Stimulated activated naive B cell treated with anti-CD40 and anti-IgM and Interleukin-4, amounts not matched to agents 10 μg/mL and 1 μg/mL and 100 μg/mL, for 72 hours (primary cell): ENCODE measurements around the gene NRGN.

Source experiments
- ATAC-seq, 2 donors: fragments of 150-1000 bp; cut with Tn5 transposase; replicated peaks; 2 replicates each; pipeline ENCODE4 v1.10.0; 2021; ENCODE audit warnings: moderate library complexity in 1 of 2
- DNase-seq: peaks from one replicate; pipeline ENCODE4 v3.0.0; 2021
- H3K27ac Mint-ChIP-seq: one replicate; pipeline ENCODE4 v1.8.0; 2022; ENCODE audit warnings: mild to moderate bottlenecking, mixed read lengths
- H3K27me3 Mint-ChIP-seq, 2 donors: one replicate each; pipeline ENCODE4 v1.8.0; 2022; ENCODE audit warnings: mixed read lengths in 2 of 2
- H3K36me3 Mint-ChIP-seq, 2 donors: one replicate each; pipeline ENCODE4 v1.8.0; 2022; ENCODE audit warnings: mixed read lengths in 2 of 2, mild to moderate bottlenecking in 1 of 2
- H3K4me1 Mint-ChIP-seq, 2 donors: one replicate each; pipeline ENCODE4 v1.8.0; 2022; ENCODE audit warnings: mixed read lengths in 2 of 2, mild to moderate bottlenecking in 1 of 2
- H3K4me3 Mint-ChIP-seq, 2 donors: one replicate each; pipeline ENCODE4 v1.8.0; 2022; ENCODE audit warnings: mild to moderate bottlenecking in 2 of 2, mixed read lengths in 2 of 2, moderate library complexity in 1 of 2
- H3K9me3 Mint-ChIP-seq, 2 donors: one replicate each; pipeline ENCODE4 v1.8.0; 2022; ENCODE audit warnings: mixed read lengths in 2 of 2, mild to moderate bottlenecking in 1 of 2

The NRGN gene

DNA sequence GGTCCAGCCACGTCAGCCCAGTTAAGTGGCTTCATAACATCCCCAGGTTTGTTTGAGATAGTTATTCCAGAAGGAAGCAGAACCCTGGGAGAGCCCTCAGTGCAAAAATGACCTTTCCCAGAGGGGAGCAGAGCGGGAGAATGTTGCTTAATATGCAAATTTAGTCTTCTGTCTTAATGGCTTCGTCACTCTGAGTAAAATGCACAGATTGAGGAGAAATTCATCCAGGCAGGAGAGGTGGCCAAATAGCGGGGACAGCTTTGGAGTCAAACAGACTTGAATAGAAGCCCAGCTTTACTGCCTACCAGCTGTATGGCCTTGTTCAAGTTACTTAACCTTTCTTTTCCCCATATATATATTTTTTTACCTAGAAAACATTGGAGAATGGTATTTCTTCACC is 12.3 kb upstream of the NRGN start:
- Mint-ChIP-seq H3K4me1 (peaks cover 32 to 38% of the 10 kb centered on the region in 2 donors), H3K4me3 (no peak overlapping the region), H3K9me3 (no peaks in the 10 kb centered on the region), H3K36me3 (no peaks in the 10 kb centered on the region), H3K27me3 (peaks cover 0 to 7% of the 10 kb centered on the region in 2 donors), H3K27ac (no peak overlapping the region)
- no peak for DNase-seq
- ATAC-seq: no peak

DNA sequence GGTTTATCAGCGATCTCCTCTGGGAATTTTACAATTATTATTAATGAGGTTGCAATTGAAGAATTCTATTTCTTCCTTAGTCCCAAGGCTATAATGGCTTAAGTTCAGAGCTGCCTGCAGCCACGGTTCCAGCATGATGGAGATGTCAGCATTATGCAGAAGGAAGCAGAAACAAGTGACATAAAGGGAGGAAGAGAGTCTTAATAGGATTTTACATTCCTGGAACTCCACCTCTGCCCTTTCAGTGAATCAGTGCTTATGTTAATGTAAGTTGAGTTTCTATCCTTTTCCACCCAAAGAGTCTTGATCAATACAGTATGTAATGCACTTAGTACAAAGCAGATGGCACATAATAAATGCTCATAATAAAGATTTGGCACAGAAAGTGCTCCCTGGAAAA is 11.6 kb upstream of the NRGN start:
- Mint-ChIP-seq H3K36me3 (no peaks in the 10 kb centered on the region), H3K4me3 (no peak overlapping the region), H3K9me3 (no peaks in the 10 kb centered on the region), H3K4me1 (peaks cover 27 to 31% of the 10 kb centered on the region in 2 donors), H3K27me3 (peaks cover 0 to under 1% of the 10 kb centered on the region in 2 donors), H3K27ac (no peak overlapping the region)
- no peak for DNase-seq
- no peak for ATAC-seq

DNA sequence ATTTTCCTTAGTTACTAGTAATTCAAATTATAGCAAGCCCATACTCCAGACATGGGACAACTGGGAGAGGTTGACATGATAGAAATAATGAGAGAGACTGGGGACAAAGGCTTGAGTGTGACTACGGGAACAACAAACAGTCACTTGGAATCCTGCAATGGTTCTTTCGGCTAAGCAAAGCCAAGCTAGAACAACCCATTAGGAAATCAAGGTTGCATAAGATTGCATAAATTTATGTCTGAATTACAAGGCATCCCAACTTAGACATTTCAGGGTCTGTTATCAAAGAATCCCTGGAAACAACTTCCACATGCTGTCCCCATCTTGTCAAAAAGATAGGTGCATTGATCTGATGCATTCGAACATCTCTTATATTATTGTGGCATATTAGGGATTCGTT is 10.2 kb upstream of the NRGN start:
- Mint-ChIP-seq H3K4me1 (peaks cover 17 to 18% of the 10 kb centered on the region in 2 donors), H3K36me3 (no peaks in the 10 kb centered on the region), H3K27ac (no peak overlapping the region), H3K4me3 (no peak overlapping the region), H3K9me3 (no peaks in the 10 kb centered on the region), H3K27me3 (no peaks in the 10 kb centered on the region)
- ATAC-seq (no peak), DNase-seq (no peak)

DNA sequence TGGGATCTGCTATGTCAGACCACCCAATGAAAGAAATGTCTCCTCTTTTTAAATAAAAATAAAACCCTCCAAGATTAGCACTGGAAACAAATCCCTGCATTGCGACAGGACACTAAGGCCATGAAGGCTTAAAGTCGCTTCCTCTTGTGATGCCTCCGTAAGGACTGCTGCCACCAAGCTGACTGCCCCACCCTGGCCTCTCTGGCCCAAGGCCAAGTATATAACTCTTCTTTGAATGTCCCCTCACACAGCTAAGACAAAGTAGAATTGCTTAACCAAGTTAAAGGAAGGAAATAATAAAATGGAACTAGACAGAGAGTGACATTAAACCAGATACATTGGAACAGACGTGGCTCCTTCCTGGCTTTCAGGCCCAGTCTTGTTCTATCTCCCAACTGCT is 7.5 kb upstream of the NRGN start:
- DNase-seq (no peak), ATAC-seq (no peak)
- H3K9me3 Mint-ChIP-seq: no peaks in the 10 kb centered on the region
- no peak overlapping the region for H3K4me3 Mint-ChIP-seq
- H3K36me3 Mint-ChIP-seq: no peaks in the 10 kb centered on the region
- peaks cover 0 to 4% of the 10 kb centered on the region in 2 donors for H3K27me3 Mint-ChIP-seq
- peaks cover 7 to 8% of the 10 kb centered on the region in 2 donors for H3K4me1 Mint-ChIP-seq
- H3K27ac Mint-ChIP-seq: no peak overlapping the region

DNA sequence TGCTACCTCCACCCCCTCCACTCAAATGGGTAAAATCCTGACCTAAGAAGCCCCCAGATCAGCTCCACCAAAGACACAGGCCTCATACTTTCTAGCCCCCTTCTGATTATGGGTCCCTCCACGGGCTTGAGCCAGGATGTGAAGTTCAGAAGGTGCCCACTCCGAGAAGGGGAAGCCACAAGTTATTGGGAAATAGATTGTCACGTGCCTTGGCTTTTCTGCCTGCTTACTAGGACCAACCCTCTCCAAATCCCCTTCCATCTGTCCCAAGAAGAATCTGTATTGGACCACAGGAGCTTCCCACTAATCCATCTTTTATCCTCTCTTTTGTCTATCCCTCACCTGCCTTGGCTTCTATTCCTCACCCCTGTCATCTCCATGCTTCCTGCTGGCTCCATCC is 3.0 kb upstream of the NRGN start:
- Mint-ChIP-seq H3K27me3 (peaks cover 6 to 8% of the 10 kb centered on the region in 2 donors), H3K9me3 (no peaks in the 10 kb centered on the region), H3K36me3 (no peaks in the 10 kb centered on the region), H3K4me3 (no peak overlapping the region), H3K4me1 (peaks cover 20 to 38% of the 10 kb centered on the region in 2 donors), H3K27ac (no peak overlapping the region)
- no peak for DNase-seq
- ATAC-seq: no peak

DNA sequence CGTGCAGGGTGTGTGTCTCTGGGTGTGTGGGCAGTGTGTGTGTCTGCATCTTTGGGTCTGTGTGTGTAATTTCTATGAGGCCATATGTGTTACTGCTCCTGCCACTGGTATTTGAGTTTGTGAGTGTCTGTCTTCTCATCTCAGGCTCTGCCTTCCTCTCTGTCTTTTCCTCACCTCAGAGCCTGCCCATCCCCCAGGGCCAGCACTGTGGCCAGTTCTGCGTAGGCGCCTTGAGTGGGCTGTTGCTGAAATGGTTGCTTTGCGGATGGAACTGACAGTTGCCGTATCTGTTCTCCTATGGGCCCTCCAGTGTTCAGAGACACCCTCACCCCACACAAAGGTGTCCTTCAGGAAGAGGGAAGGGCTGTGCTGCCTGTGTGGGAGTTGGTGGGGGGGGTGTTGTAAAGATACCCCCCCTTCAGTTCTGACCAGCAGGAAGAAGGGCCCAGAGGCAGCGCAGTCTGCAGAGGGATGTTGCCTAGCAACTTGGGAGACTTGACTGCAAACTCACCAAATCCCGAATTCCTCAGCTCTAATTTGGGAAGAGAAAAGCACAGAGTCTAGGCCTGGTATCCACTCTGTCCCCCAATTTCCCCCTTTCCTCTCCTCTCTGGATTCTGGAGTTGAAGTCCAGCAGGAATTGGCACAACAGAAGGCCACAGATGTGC is 2.0 kb upstream of the NRGN start:
- H3K4me3 Mint-ChIP-seq: no peak overlapping the region
- H3K27me3 Mint-ChIP-seq: peaks cover 6 to 11% of the 10 kb centered on the region in 2 donors
- no peak overlapping the region for H3K27ac Mint-ChIP-seq
- DNase-seq (no peak), ATAC-seq (no peak)
- H3K4me1 Mint-ChIP-seq: peaks cover 20 to 41% of the 10 kb centered on the region in 2 donors
- H3K36me3 Mint-ChIP-seq: no peaks in the 10 kb centered on the region
- H3K9me3 Mint-ChIP-seq: no peaks in the 10 kb centered on the region

DNA sequence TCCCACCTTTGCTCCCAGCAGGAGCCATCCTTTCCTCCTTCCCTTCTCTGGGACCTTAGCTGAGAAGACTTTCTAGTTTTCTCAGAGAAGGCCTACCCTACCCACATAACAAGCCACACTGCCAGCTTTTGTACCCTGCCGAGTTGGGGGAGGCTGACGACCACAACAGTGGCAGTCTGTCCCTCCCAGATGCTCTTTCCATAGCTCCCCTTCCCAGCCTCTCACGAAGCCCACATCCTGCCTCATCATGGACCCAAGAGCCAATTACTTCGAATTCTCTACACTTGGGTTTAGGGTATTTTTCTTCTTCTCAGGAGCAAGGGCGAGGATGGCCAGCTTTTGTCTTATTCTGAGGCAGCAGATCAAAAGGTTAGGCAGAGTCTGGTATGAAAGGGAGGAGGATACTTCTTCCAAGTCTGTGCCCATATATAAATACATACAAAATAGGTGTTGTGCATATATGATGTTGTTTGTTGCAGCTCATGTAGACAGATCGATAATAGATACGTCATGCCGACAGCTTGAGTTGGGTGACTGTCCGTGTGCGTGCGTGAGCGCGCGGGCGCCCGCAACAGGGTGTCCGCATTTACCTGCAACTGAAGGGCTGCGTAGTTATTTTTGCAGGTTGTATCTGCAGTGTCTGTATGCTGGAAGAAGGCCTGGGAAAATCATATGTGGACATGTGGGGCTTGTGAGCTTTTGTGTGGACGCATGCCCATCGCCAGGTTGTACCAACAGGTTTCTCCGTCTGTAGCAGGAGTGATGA is 846 bp upstream of the NRGN start:
- H3K36me3 Mint-ChIP-seq: no peaks in the 10 kb centered on the region
- no peak for DNase-seq
- peaks cover 20 to 41% of the 10 kb centered on the region in 2 donors for H3K4me1 Mint-ChIP-seq
- no peak overlapping the region for H3K27ac Mint-ChIP-seq
- H3K9me3 Mint-ChIP-seq: no peaks in the 10 kb centered on the region
- no peak for ATAC-seq
- H3K27me3 Mint-ChIP-seq: peaks cover 6 to 11% of the 10 kb centered on the region in 2 donors
- peak overlapping the region; percentile 89 to 90 for H3K4me3 Mint-ChIP-seq

DNA sequence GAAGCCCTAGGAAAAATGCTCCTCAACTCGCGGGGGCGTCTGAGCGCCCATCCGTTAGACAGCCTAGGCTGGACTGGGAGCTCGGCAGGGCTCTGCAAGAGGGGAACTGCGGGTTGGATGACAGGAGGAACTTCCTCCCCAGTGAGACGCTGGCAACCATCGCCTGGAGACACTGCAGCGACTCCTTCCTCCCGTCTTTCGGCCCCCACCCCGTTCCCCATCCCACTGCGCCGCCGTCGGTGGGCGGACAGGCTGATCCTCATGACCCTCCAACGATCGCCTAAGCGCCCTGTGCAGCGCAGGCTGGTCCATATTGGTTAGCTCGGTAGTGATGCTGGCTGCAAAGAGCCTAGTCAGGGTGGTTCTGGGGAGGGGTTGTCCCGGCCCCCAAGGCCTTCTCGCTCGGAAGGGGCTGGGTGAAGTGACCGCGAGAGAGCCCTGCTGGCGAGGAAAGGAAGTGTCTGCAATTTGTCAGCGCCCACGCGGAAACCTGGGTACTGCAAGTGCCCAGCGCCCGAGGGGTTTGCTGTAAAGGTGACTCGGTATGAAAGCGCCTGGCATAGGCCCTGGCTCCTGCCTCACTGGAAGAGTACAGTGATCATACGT is 638 bp downstream of the NRGN start:
- H3K27me3 Mint-ChIP-seq: peaks cover 6 to 11% of the 10 kb centered on the region in 2 donors

DNA sequence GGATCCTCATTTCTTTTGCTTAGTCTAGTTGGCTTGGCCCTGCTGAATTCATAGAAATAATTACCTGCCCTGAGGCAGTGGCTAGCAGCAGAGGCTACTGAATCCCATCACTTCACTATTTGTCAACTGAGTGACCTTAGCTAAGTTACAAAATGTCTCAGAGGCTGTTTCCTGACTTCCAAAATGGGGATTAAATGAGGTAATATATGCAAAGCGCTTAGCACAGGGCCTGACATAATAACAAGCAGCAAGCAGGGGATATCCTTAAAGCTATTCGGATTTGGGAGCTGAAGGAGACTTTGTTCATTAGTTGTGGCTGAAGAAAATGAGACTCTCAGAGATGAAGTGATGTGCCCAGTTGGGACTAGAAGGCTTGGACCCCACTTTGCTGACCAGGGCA is 2.8 kb downstream of the NRGN start:
- ATAC-seq (no peak), DNase-seq (no peak)
- Mint-ChIP-seq H3K4me1 (peaks cover 21 to 44% of the 10 kb centered on the region in 2 donors), H3K4me3 (no peak overlapping the region), H3K36me3 (no peaks in the 10 kb centered on the region), H3K27me3 (peaks cover 6 to 8% of the 10 kb centered on the region in 2 donors), H3K9me3 (no peaks in the 10 kb centered on the region), H3K27ac (no peak overlapping the region)

More for the DNA sequence above, 638 bp downstream of the NRGN start:
- Mint-ChIP-seq H3K9me3 (no peaks in the 10 kb centered on the region), H3K36me3 (no peaks in the 10 kb centered on the region), H3K4me3 (peak overlapping the region; percentile 89 to 90), H3K4me1 (peaks cover 23 to 47% of the 10 kb centered on the region in 2 donors), H3K27ac (peak overlapping the region; percentile 71)
- ATAC-seq: peak; percentile 68 to 72
- DNase-seq: peak; percentile 50

DNA sequence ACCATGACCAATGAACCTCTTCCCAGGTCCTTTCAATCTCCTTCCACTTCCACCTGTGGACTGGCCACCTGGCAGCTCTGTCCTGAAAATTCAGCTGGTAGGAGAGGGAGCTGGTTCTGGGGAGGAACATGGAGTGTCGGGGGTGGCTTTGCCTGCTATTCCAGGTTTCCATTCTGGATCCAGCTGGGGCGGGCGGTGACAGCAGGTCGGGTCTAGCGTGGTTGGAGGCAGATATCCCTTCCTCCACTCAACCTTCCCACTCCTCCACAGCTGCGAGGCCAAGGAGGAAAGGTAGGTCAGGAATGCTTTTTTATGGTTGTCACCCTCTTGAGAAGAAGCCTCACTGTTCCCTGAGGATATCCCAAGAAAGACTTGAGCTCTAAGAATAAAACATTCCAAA is 3.3 kb downstream of the NRGN start:
- DNase-seq (no peak), ATAC-seq (no peak)
- Mint-ChIP-seq H3K27me3 (peaks cover 6 to 8% of the 10 kb centered on the region in 2 donors), H3K27ac (no peak overlapping the region), H3K36me3 (no peaks in the 10 kb centered on the region), H3K9me3 (no peaks in the 10 kb centered on the region), H3K4me1 (peaks cover 21 to 46% of the 10 kb centered on the region in 2 donors), H3K4me3 (no peak overlapping the region)

DNA sequence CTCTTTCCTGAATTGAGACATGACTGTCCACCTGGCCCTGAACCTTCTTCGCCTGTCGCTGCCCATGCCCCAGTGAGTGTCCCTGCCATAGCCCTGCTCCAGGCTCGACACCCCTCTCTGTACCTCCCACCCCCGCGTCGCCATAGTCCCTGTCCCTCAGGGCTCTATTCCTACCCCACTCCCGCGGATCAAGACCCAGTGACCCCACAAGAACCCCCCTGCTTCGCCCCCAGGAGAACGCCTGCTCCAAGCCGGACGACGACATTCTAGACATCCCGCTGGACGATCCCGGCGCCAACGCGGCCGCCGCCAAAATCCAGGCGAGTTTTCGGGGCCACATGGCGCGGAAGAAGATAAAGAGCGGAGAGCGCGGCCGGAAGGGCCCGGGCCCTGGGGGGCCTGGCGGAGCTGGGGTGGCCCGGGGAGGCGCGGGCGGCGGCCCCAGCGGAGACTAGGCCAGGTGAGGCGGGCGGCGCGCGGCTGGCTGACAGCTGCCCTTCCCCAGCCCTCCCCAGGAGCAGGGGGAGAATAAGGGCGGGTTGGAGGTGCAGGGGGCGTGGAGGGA is 5.6 kb downstream of the NRGN start:
- Mint-ChIP-seq H3K27me3 (peaks cover 6 to 8% of the 10 kb centered on the region in 2 donors), H3K36me3 (no peaks in the 10 kb centered on the region), H3K9me3 (no peaks in the 10 kb centered on the region), H3K4me1 (peaks cover 38 to 50% of the 10 kb centered on the region in 2 donors), H3K4me3 (peak overlapping the region; percentile 62 to 92), H3K27ac (no peak overlapping the region)
- DNase-seq (no peak), ATAC-seq (no peak)

DNA sequence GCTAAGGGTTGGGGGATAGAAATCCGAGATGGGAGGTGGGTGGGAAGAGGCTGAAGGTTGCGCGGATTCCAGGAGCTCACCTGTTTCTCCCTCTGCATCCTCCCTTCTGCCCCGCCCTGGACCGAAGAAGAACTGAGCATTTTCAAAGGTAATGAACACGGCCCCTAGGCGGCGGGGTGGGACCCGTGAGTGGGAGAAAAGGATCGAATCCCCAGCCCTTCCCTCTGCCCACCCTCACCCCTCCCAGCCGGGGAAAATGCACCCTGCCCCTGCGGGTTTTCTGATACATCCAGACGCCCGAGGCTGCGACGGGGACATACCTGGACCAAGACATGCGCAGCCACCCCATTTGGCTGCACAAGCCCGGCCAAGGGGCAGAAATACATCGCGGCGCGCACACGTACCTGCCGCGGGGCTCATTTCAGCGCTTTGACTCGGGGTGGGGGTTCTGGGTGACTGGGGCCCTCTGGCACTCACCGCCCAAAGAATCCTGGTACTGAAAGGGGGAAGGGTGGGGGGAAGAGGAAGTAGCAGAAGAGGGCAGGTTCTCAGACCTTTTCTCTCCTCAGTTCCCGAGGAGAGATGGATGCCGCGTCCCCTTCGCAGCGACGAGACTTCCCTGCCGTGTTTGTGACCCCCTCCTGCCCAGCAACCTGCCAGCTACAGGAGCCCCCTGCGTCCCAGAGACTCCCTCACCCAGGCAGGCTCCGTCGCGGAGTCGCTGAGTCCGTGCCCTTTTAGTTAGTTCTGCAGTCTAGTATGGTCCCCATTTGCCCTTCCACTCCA is 6.3 kb downstream of the NRGN start:
- Mint-ChIP-seq H3K27ac (peak overlapping the region; percentile 49), H3K36me3 (no peaks in the 10 kb centered on the region), H3K27me3 (peaks cover 6 to 8% of the 10 kb centered on the region in 2 donors), H3K9me3 (no peaks in the 10 kb centered on the region), H3K4me1 (peaks cover 33 to 46% of the 10 kb centered on the region in 2 donors), H3K4me3 (peak overlapping the region; percentile 92 to 93)
- no peak for DNase-seq
- ATAC-seq: peak; percentile 45 to 49

DNA sequence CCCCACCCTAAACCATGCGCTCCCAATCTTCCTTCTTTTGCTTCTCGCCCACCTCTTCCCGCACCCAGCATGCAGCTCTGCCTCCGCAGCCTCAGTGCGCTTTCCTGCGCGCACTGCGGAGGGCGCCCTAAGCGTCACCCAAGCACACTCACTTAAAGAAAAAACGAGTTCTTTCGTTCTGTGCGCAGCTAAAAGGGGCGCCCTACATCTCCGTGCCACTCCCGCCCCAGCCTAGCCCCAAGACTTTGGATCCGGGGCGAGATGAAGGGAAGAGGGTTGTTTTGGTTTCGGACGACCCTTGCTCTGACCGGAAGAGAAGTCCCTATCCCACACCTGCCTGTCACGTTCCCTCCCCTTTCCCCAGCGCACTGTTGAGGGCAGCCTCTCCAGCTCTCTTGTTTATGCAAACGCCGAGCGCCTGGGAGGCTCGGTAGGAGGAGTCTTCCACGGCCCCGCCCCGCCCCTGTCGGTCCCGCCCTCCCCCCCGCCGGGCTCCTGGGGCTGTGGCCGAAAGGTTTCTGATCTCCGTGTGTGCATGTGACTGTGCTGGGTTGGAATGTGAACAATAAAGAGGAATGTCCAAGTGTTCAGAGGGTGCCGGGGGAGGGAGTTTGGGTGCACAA is 7.0 kb downstream of the NRGN start:
- Mint-ChIP-seq H3K36me3 (no peaks in the 10 kb centered on the region), H3K27me3 (peaks cover 0 to 3% of the 10 kb centered on the region in 2 donors), H3K9me3 (no peaks in the 10 kb centered on the region), H3K27ac (peak overlapping the region; percentile 49), H3K4me1 (peaks cover 30 to 40% of the 10 kb centered on the region in 2 donors), H3K4me3 (peak overlapping the region; percentile 92 to 93)
- DNase-seq (peak; percentile 63), ATAC-seq (peak; percentile 88 to 90)
